HepG2 (cell line): ENCODE measurements around the gene VDR. TPM values are rescaled to one million over a fixed set of nuclear protein-coding genes. Genes with fewer than 3 reads are reported as not detected.

ENCODE experiments used
- ATAC-seq: fragments of 200-7000 bp; cut with Tn5 transposase; 3 replicates; pipeline ENCODE4 v1.9.1; 2020; ENCODE audit warnings: mild to moderate bottlenecking, moderate library complexity
- BruUV-seq: library from RNA; stranded (reverse); fragments of 400-500 nt; replicated peaks from 2 replicates; lab custom pipeline; 2021; lab: Mats Ljungman, UMichigan
- CTCF ChIA-PET: fragments of 300-600 bp; formaldehyde crosslinking; extraction: SDS; loops from one replicate; lab custom pipeline; 2021; ENCODE audit warnings: low total read pairs, inconsistent platforms, low intra/inter-chr PET ratio; lab: Yijun Ruan, JAX
- POLR2A ChIA-PET: fragments of 350-600 bp; sonication (Branson Sonifier 250); formaldehyde crosslinking; loops from one replicate; lab custom pipeline; 2020; ENCODE audit warnings: antibody characterized with exemption, inconsistent platforms; lab: Yijun Ruan, JAX
- DNase-seq: peaks from one replicate; pipeline ENCODE4 v3.0.0-alpha.2; 2015; ENCODE audit warnings: low spot score
- FAIRE-seq: peaks from 3 replicates; lab custom pipeline; 2011; peaks lifted over from hg19 to GRCh38; lab: Jason Lieb, UNC
- H2AFZ ChIP-seq: one replicate; pipeline ENCODE4 v1.6.1; 2011; ENCODE audit warnings: low read length, inconsistent platforms
- H3K27ac ChIP-seq: fragments of 300-600 bp; 3 replicates; pipeline ENCODE4 v1.8.0; 2011; ENCODE audit warnings: mixed run types, mild to moderate bottlenecking, mixed read lengths, low read length, inconsistent platforms; ENCODE audit not compliant: insufficient read depth; ENCODE audit errors: extremely low read length
- H3K27me3 ChIP-seq, 2 experiments: fragments of 200-600 bp in 1 of 2; 2 replicates in 1 of 2; 3 replicates in 1 of 2; pipeline versions ENCODE4 v1.6.0 to v1.8.0; 2011; ENCODE audit warnings: low read length in 2 of 2, mild to moderate bottlenecking in 2 of 2, moderate library complexity in 2 of 2, inconsistent platforms in 1 of 2; ENCODE audit not compliant: insufficient read depth in 2 of 2, control insufficient read depth in 1 of 2
- H3K36me3 ChIP-seq, 2 experiments: fragments of 200-600 bp in 1 of 2; replicated peaks in 1 of 2; 2 replicates in 1 of 2; 3 replicates in 1 of 2; pipeline versions ENCODE4 v1.5.1 to v1.8.0; 2011; ENCODE audit warnings: low read length in 2 of 2, inconsistent platforms in 1 of 2; ENCODE audit not compliant: insufficient read depth in 2 of 2, control insufficient read depth in 1 of 2
- H3K4me1 ChIP-seq: 2 replicates; pipeline ENCODE4 v1.5.1; 2012; ENCODE audit warnings: low read length, inconsistent platforms; ENCODE audit not compliant: insufficient read depth
- H3K4me2 ChIP-seq: 2 replicates; pipeline ENCODE4 v1.6.0; 2011; ENCODE audit warnings: low read depth, low read length, inconsistent platforms
- H3K4me3 ChIP-seq, 3 experiments: fragments of 200-600 bp in 1 of 3; sonication (generic), shearing (Covaris generic) in 1 of 3; replicated peaks in 1 of 3; 2 replicates each; pipeline ENCODE4 v1.5.1; 2011 to 2016; ENCODE audit warnings: low read length in 3 of 3, inconsistent platforms in 2 of 3, low read depth in 2 of 3, mild to moderate bottlenecking in 2 of 3, control low read depth in 1 of 3, mixed read lengths in 1 of 3; ENCODE audit not compliant: insufficient read depth in 1 of 3
- H3K79me2 ChIP-seq: one replicate; pipeline ENCODE4 v1.6.1; 2011; ENCODE audit warnings: low read length, inconsistent platforms; ENCODE audit not compliant: insufficient read depth
- H3K9ac ChIP-seq: 2 replicates; pipeline ENCODE4 v1.6.0; 2011; ENCODE audit warnings: mild to moderate bottlenecking, low read depth, low read length, inconsistent platforms; ENCODE audit not compliant: insufficient read depth
- H3K9me3 ChIP-seq: 2 replicates; pipeline ENCODE4 v1.5.1; 2012; ENCODE audit warnings: mild to moderate bottlenecking, low read length
- H4K20me1 ChIP-seq: 2 replicates; pipeline ENCODE4 v1.6.0; 2011; ENCODE audit warnings: inconsistent platforms, mild to moderate bottlenecking, low read length, moderate library complexity; ENCODE audit not compliant: insufficient read depth
- AHR ChIP-seq: IDR thresholded peaks from 2 replicates; pipeline ENCODE4 v1.6.1; 2018; ENCODE audit warnings: missing genetic modification reagents, missing compliant biosample characterization
- KDM2A ChIP-seq: sonication (generic); formaldehyde crosslinking; IDR thresholded peaks from 2 replicates; pipeline ENCODE4 v1.4.0; 2020; ENCODE audit warnings: low read depth, missing genetic modification reagents, borderline replicate concordance
- MIXL1 ChIP-seq: IDR thresholded peaks from 2 replicates; pipeline ENCODE4 v1.6.1; 2016
- NFRKB ChIP-seq: fragments of 450-650 bp; IDR thresholded peaks from 2 replicates; pipeline ENCODE4 v1.6.1; 2017
- ZMYM2 ChIP-seq: sonication (generic); formaldehyde crosslinking; IDR thresholded peaks from 2 replicates; pipeline ENCODE4 v1.8.0; 2022; ENCODE audit warnings: mild to moderate bottlenecking, missing genetic modification reagents
- ZNF225 ChIP-seq: sonication (generic); formaldehyde crosslinking; IDR thresholded peaks from 2 replicates; pipeline ENCODE4 v1.4.0; 2020; ENCODE audit warnings: mild to moderate bottlenecking, missing genetic modification reagents
- ZNF460 ChIP-seq: sonication (generic); formaldehyde crosslinking; IDR thresholded peaks from 2 replicates; pipeline ENCODE4 v1.5.1; 2020; ENCODE audit warnings: missing genetic modification reagents, mild to moderate bottlenecking, borderline replicate concordance
- ZNF792 ChIP-seq: IDR thresholded peaks from 2 replicates; pipeline ENCODE4 v1.6.1; 2016
- WGBS: methylation state at CpG from one replicate; pipeline ENCODE4 v1.1.6; 2017; ENCODE audit warnings: low lambda C conversion rate; 5-methylcytosine and 5-hydroxymethylcytosine counted together
- in situ Hi-C: cut with HindIII; loops from 2 replicates; pipeline ENCODE4 v1.10.0; 2017; ENCODE audit warnings: low pct_unique_long_range_greater_than_20kb; ENCODE audit not compliant: extremely low pct_ligation_motif_present
- intact Hi-C: fragments of 100-400 bp; cut with micrococcal nuclease; formaldehyde crosslinking; loops from one replicate; pipeline ENCODE4 v1.10.0; 2022; ENCODE audit not compliant: unreplicated experiment
- polyA plus RNA-seq, 8 experiments: library from polyadenylated mRNA; depleted of rRNA in 3 of 8; stranded (reverse) in 7 of 8; unstranded in 1 of 8; fragments of >200 nt; fragmentation: Illumina TruSeq in 4 of 8; extraction: Trizol in 4 of 8; gene quantifications; 2 replicates each; pipeline versions ENCODE4 v1.2.1 to v1.2.3, GENCODE V29; 2011 to 2016; ENCODE audit warnings: low read depth in 4 of 8, missing spikeins in 1 of 8, mixed read lengths in 1 of 8; ENCODE audit not compliant: insufficient read depth in 1 of 8
- total RNA-seq, 5 experiments: library from RNA; depleted of rRNA; stranded (reverse); fragments of >200 nt; fragmentation: Illumina TruSeq; extraction: Trizol; gene quantifications; 2 replicates each; pipeline ENCODE4 v1.2.3, GENCODE V29; 2016; ENCODE audit warnings: low read depth in 1 of 5
- TF ChIP-seq, protein P1 (sequence below): sonication (generic); formaldehyde crosslinking; IDR thresholded peaks from 2 replicates; pipeline ENCODE4 v1.4.0; 2020; ENCODE audit warnings: mild to moderate bottlenecking, missing genetic modification reagents
- TF ChIP-seq, protein P2 (sequence below): sonication (generic); IDR thresholded peaks from 2 replicates; pipeline ENCODE4 v1.6.1; 2016; ENCODE audit warnings: low read depth, borderline replicate concordance

The VDR gene
- total and polyA plus RNA-seq, 2 of the 13 experiments (the other 11 are each of a cell fraction or from before 2014, with no cell fraction given) = 0.08 to 0.33 TPM

DNA sequence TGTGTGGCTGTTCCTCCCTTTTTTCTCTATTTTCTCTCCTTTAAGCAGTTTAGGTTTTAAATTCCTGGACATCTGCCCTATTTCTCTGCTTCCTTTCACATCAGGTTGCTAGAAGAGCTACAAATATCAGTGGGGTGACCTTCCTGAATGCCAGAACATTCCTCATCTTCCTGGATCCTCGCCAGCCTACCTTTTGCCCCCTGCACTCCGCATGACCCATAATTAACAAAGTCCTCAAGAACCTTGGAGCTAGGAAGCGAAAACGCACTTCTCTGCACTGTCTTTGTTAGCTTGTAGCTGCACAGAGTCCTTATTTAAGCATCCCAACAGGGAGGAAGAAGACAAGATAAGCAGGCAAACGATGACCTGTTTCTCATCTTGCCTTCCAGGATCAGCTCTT lies 30.5 kb downstream of the VDR start:
- ChIA-PET POLR2A (no interaction called here), CTCF (no interaction called here)
- H3K9me3 ChIP-seq = no peaks in the 10 kb centered on the region
- H3K4me3 ChIP-seq = no peak overlapping the region
- no TSS peak for BruUV-seq
- no peaks in the 10 kb centered on the region for H3K79me2 ChIP-seq
- ATAC-seq (no peak), DNase-seq (no peak), FAIRE-seq (no peak)
- H3K27ac ChIP-seq = no peak overlapping the region
- H3K4me1 ChIP-seq = peaks cover 45% of the 10 kb centered on the region
- H2AFZ ChIP-seq = no peak overlapping the region
- WGBS = 22% methylated on average over 5 of the region's 5 CpGs
- no peaks in the 10 kb centered on the region for H3K27me3 ChIP-seq
- intact Hi-C loops (no loop called here), in situ Hi-C loops (no loop called here)
- H3K36me3 ChIP-seq = no peaks in the 10 kb centered on the region
- H3K4me2 ChIP-seq = no peak overlapping the region
- no peaks in the 10 kb centered on the region for H4K20me1 ChIP-seq
- no peak overlapping the region for H3K9ac ChIP-seq
- TF ChIP-seq NFRKB (no peak), ZNF460 (CRISPR knock-in tag) (no peak)

DNA sequence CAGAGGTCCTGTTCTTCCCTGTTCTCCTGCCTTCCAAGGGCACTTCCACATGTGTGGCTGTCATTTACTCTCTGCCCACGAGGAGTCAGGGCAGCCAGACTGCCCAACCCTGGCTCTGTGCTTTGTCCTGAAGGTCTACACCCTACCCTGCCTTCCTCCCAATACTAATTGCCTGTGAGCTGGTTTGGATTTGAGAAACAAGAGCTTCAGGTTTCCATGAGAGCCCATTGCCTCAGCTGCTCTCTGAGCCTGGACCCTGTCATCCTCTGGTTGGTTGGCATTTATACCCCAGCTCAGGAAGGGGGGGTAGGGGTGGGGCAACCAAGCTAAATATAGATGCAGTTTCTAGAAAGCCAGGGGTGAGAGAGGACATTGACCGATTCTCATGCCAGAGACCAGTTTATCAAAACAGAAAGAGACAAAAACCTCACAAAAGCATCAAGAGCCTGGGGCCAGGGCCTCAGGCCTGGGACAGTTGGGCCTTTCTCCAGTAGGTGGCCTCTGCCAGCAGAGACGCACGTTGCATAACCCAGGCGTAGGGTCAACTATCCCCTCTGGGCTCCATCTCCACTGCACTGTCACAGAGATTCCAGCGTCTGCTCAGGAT lies 34.5 kb downstream of the VDR start:
- Histone ChIP-seq H3K9ac (no peak overlapping the region), H3K4me3 (no peak overlapping the region), H3K9me3 (no peaks in the 10 kb centered on the region), H3K4me2 (no peak overlapping the region), H3K79me2 (no peaks in the 10 kb centered on the region), H3K4me1 (peaks cover 22% of the 10 kb centered on the region), H3K27me3 (no peaks in the 10 kb centered on the region), H2AFZ (no peak overlapping the region), H3K36me3 (no peaks in the 10 kb centered on the region), H4K20me1 (no peaks in the 10 kb centered on the region), H3K27ac (peak overlapping the region; percentile 6)
- intact Hi-C loops (no loop called here), in situ Hi-C loops (no loop called here)
- CTCF ChIA-PET = interaction anchor here (1.2 kb wide), 1 partner anchor 79 kb away, joined by 3 read pairs; no protein-coding TSS in a partner anchor
- no TSS peak for BruUV-seq
- POLR2A ChIA-PET = no interaction called here
- FAIRE-seq (peak; percentile 78), DNase-seq (peak; percentile 54), ATAC-seq (peak; percentile 99)
- WGBS = 9% methylated on average over 6 of the region's 6 CpGs
- peak; percentile 40; the same call in 1 of the 2 replicates for TF ChIP-seq KDM2A (CRISPR knock-in tag)
- TF ChIP-seq ZNF792 = no peak
- no peak for TF ChIP-seq MIXL1 (CRISPR knock-in tag)
- no peak for TF ChIP-seq ZMYM2 (CRISPR knock-in tag)
- TF ChIP-seq, protein P1, sequence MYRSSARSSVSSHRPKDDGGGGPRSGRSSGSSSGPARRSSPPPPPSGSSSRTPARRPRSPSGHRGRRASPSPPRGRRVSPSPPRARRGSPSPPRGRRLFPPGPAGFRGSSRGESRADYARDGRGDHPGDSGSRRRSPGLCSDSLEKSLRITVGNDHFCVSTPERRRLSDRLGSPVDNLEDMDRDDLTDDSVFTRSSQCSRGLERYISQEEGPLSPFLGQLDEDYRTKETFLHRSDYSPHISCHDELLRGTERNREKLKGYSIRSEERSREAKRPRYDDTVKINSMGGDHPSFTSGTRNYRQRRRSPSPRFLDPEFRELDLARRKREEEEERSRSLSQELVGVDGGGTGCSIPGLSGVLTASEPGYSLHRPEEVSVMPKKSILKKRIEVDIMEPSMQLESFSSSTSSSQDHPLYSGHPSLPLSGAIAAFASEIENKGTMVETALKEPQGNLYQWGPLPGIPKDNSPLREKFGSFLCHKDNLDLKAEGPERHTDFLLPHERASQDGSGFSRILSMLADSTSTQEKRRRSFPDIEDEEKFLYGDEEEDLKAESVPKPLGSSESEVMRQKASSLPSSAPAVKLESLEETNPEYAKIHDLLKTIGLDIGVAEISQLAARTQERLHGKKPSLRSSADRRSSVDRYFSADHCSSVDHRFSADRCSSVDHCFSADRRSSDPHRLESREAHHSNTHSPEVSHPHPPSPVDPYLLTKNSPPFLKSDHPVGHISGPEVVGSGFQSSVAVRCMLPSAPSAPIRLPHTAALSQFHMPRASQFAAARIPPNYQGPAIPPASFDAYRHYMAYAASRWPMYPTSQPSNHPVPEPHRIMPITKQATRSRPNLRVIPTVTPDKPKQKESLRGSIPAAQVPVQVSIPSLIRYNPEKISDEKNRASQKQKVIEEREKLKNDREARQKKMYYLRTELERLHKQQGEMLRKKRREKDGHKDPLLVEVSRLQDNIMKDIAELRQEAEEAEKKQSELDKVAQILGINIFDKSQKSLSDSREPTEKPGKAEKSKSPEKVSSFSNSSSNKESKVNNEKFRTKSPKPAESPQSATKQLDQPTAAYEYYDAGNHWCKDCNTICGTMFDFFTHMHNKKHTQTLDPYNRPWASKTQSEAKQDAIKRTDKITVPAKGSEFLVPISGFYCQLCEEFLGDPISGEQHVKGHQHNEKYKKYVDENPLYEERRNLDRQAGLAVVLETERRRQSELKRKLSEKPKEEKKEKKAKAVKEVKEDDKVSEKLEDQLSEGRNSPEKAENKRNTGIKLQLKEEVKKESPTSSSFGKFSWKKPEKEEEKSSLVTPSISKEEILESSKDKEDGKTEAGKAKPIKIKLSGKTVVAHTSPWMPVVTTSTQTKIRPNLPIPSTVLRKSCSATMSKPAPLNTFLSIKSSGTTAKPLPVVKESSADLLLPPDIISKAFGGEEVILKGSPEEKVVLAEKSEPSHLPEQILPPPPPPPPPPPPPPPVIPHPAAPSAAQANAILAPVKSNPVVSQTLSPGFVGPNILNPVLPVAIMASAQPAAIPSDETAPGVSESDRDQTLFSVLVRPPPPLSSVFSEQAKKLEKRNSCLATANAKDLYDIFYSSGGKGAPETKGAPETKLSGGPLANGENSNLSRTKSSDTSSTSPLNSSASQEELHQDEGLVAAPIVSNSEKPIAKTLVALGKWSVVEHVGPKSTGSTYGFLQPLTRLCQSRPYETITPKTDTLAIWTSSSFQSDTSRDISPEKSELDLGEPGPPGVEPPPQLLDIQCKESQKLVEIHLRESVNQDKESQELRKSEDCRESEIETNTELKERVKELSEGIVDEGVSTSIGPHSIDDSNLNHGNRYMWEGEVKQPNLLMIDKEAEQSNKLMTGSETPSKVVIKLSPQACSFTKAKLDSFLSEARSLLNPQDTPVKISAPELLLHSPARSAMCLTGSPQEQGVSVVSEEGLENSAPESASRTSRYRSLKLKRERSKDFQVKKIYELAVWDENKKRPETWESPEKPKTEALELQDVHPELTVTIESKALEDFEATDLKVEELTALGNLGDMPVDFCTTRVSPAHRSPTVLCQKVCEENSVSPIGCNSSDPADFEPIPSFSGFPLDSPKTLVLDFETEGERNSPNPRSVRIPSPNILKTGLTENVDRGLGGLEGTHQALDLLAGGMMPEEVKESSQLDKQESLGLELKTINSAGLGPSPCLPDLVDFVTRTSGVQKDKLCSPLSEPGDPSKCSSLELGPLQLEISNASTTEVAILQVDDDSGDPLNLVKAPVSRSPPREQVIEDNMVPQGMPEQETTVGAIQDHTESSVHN (CRISPR knock-in tag) = no peak
- no peak for TF ChIP-seq ZNF225 (CRISPR knock-in tag)
- TF ChIP-seq, protein P2, sequence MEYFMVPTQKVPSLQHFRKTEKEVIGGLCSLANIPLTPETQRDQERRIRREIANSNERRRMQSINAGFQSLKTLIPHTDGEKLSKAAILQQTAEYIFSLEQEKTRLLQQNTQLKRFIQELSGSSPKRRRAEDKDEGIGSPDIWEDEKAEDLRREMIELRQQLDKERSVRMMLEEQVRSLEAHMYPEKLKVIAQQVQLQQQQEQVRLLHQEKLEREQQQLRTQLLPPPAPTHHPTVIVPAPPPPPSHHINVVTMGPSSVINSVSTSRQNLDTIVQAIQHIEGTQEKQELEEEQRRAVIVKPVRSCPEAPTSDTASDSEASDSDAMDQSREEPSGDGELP = no peak
- TF ChIP-seq AHR (CRISPR knock-in tag) = no peak
